HTR-8/SVneo (cell line): ENCODE results near the gene MAPK9.
"Not testable (repeated sequence)": the region's sequence is repeated elsewhere in the genome, so short reads cannot be mapped to it uniquely, and the experiment has no call there.

Experiments
- DNase-seq: peaks from one replicate; pipeline ENCODE4 v3.0.0; 2011; ENCODE audit warnings: low spot score, mixed read lengths; ENCODE audit not compliant: insufficient read length
- FAIRE-seq: peaks from 2 replicates; lab custom pipeline; 2011; peaks lifted over from hg19 to GRCh38; lab: Jason Lieb, UNC

MAPK9 gene

GRCh38 chr5:180210077-180210476, 81.8 kb downstream of the MAPK9 start:
- not testable (repeated sequence) for DNase-seq, FAIRE-seq

- FAIRE-seq: no peak
- DNase-seq: peak; percentile 75
Observed at GRCh38 chr5:180209137-180209581, 82.7 kb downstream of the MAPK9 start, which contains the start of gene RASGEF1C. Gene RASGEF1C, minus strand, starts transcription at chr5:180209211. Its CDS starts 71,159 bp downstream, at chr5:180138052.

GRCh38 chr5:180208435-180209081, 83.3 kb downstream of the MAPK9 start:
- FAIRE-seq: no peak
- peak; percentile 38 for DNase-seq

GRCh38 chr5:180208038-180208434, 83.8 kb downstream of the MAPK9 start:
- DNase-seq: no peak
- FAIRE-seq: no peak

- DNase-seq: no peak
- FAIRE-seq: no peak
Observed at GRCh38 chr5:180207593-180207992, 84.3 kb downstream of the MAPK9 start.

GRCh38 chr5:180206993-180207392, 84.9 kb downstream of the MAPK9 start:
- DNase-seq (no peak), FAIRE-seq (no peak)

GRCh38 chr5:180205916-180206315, 86.0 kb downstream of the MAPK9 start:
- DNase-seq (no peak), FAIRE-seq (no peak)

- no peak for DNase-seq
- FAIRE-seq: no peak
Observed at GRCh38 chr5:180204276-180204819, 87.5 kb downstream of the MAPK9 start.

- FAIRE-seq (no peak), DNase-seq (no peak)
Observed at GRCh38 chr5:180202939-180203573, 88.8 kb downstream of the MAPK9 start.

- DNase-seq: peak; percentile 61
- no peak for FAIRE-seq
Observed at GRCh38 chr5:180201051-180201987, 90.6 kb downstream of the MAPK9 start.

GRCh38 chr5:180199390-180199789, 92.5 kb downstream of the MAPK9 start:
- FAIRE-seq (no peak), DNase-seq (no peak)

- FAIRE-seq (no peak), DNase-seq (no peak)
Observed at GRCh38 chr5:180198208-180198607, 93.7 kb downstream of the MAPK9 start.

- DNase-seq (no peak), FAIRE-seq (no peak)
Observed at GRCh38 chr5:180197016-180197702, 94.7 kb downstream of the MAPK9 start.

- FAIRE-seq (no peak), DNase-seq (no peak)
Observed at GRCh38 chr5:180194410-180195345, 97.2 kb downstream of the MAPK9 start.

GRCh38 chr5:180193749-180194375, 98.0 kb downstream of the MAPK9 start:
- no peak for FAIRE-seq
- no peak for DNase-seq

- no peak for DNase-seq
- FAIRE-seq: no peak
Observed at GRCh38 chr5:180191716-180192115, 100.2 kb downstream of the MAPK9 start.

GRCh38 chr5:180187767-180188166, 104.1 kb downstream of the MAPK9 start:
- no peak for DNase-seq
- no peak for FAIRE-seq
